CD4-positive, alpha-beta T cell treated with Interferon gamma for 1 hour (primary cell): Measurements from ENCODE around the gene CACNA1C.

ENCODE experiments used
- DNase-seq: peaks from one replicate; pipeline ENCODE4 v3.0.0-alpha.2; 2020

The CACNA1C gene

GRCh38 chr12:2617365-2617764, 564.6 kb downstream of the CACNA1C start:
- DNase-seq = no peak

- DNase-seq = no peak
These were observed 565.7 kb downstream of the CACNA1C start for GRCh38 chr12:2618291-2618995.

GRCh38 chr12:2619136-2619535, 566.3 kb downstream of the CACNA1C start:
- no peak for DNase-seq

DNA sequence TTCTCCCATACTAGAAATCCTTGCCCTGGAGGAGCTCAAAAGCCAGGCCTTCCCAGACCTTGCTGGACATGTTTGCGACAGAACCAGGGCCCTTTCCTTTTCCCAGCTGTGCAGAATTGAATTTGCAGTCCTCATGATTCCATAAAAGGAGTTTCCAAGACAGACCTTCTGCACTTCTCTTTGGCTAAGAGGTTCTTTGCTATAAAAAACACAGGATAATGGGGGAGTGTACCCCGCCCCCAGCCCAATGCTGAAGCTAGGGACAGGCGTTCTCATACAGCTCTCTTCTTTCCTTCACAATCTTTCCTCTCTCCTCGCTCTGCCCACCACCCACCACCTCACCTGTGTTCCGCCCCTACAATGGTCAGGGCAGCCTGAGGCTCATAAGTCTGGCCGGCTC, 569.7 kb downstream of the CACNA1C start:
- no peak for DNase-seq

DNA sequence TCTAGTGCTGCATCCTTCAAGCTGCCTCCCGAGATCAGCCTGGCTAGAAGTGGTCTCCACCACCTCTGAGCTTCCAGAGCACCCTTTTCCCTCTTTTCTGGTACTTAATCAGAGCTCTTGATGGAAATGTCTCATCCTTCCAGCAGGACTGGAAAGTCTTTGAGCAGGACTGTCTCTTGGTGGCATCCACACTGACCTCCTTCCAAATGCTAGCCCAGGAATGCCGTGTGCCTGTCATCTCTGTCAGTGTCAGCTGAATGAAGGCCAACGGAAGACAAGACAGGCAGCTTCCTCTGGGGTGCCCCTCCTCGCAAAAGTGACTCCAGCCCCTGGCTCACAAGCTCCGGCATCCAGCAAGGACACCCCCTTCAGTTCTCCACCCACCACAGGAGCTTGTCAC, 570.7 kb downstream of the CACNA1C start:
- no peak for DNase-seq

GRCh38 chr12:2624543-2625288, 571.9 kb downstream of the CACNA1C start:
- DNase-seq = no peak

- DNase-seq = no peak
These were observed 572.5 kb downstream of the CACNA1C start for GRCh38 chr12:2625289-2625612.

- DNase-seq = no peak
These were observed 574.5 kb downstream of the CACNA1C start for GRCh38 chr12:2627076-2627834.

- no peak for DNase-seq
These were observed 575.0 kb downstream of the CACNA1C start for GRCh38 chr12:2627835-2628191.

DNA sequence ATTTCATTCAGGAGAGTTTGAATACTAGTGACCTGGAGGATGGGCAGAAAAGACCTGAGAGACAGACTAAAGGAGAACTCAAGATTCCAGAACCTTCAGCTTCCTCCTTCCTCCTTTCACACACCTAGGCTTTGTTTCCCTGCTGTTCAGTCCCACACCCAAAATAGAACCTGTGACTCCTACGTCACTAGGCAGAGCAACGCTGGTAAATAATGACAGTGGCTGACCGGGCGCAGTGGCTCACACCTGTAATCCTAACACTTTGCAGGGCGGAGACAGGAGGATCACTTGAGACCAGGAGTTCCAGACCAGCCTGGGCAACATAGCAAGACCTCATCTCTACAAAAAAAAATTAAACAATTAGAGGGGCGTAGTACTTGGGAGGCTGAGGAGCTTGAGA, 575.6 kb downstream of the CACNA1C start:
- DNase-seq = no peak

DNA sequence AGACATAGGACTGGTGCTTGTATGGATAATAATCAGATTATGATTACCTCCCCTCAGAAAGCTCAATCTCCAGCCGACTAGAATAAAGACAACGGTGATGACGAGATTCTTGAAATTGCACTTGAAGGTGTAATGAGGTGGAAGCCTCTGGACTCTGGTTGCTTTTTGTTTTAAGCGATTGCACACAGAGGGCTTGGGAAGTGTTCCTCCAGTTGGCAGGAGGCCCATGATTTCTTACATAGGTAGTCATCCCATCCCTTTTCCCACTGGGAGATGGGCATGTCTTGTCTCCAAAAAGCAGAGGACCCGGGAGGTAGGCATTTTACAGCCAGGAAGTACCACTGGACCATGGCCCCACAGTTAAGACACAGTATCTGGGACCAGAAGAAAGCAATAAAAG, 576.3 kb downstream of the CACNA1C start:
- no peak for DNase-seq

GRCh38 chr12:2631653-2632350, 579.0 kb downstream of the CACNA1C start:
- no peak for DNase-seq

DNA sequence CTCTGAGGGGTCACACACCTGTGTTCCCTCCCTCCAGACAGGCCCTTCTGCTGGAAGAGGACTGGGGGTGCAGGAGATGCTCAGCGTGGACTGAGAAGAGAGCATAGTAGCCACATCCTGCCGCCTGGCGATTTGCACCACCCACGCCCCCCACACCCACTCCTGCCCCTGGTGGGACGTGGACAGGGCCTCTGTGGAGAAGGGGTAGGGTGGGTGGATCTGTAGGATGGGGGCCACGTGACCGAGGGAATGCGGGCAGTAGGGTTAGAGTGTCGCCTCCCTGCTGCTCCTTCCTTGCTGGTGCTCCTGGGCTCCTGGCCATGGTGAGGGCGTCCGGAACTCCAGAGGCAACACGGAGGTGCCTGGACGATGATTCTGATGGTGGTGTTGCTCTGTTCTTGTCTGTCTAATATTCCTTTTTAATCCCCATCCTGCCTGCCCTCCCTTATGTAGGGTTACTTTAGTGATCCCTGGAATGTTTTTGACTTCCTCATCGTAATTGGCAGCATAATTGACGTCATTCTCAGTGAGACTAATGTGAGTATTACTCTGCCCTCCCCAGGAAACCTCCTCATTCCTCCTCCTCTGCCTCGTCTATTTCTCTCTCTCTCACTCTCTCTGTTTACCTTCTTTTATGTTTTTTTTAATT, 580.5 kb downstream of the CACNA1C start:
- DNase-seq = no peak

GRCh38 chr12:2633825-2634200, 581.0 kb downstream of the CACNA1C start:
- DNase-seq = no peak

- no peak for DNase-seq
These were observed 581.7 kb downstream of the CACNA1C start for GRCh38 chr12:2634471-2634870.

GRCh38 chr12:2636741-2637340, 584.1 kb downstream of the CACNA1C start:
- no peak for DNase-seq

- DNase-seq = no peak
These were observed 584.6 kb downstream of the CACNA1C start for GRCh38 chr12:2637371-2637770.

GRCh38 chr12:2638273-2639019, 585.7 kb downstream of the CACNA1C start:
- no peak for DNase-seq

- DNase-seq = no peak
These were observed 586.2 kb downstream of the CACNA1C start for GRCh38 chr12:2639020-2639298.

- no peak for DNase-seq
These were observed 587.5 kb downstream of the CACNA1C start for GRCh38 chr12:2640281-2640680.

- no peak for DNase-seq
These were observed 587.9 kb downstream of the CACNA1C start for GRCh38 chr12:2640709-2641108.

GRCh38 chr12:2641207-2641606, 588.4 kb downstream of the CACNA1C start:
- no peak for DNase-seq
